K562 (cell line): ENCODE data around the gene SMIM11. TPM values are rescaled to one million over a fixed set of nuclear protein-coding genes. Genes with fewer than 3 reads are reported as not detected.
A peak's percentile ranks its signal among the peaks of the same experiment; 100 is the strongest.

ENCODE experiments used
- ATAC-seq: fragments of 200-7000 bp; cut with Tn5 transposase; 3 replicates; pipeline ENCODE4 v1.9.1; 2020; ENCODE audit warnings: moderate library complexity
- BruUV-seq: library from RNA; stranded (reverse); fragments of 400-500 nt; replicated peaks from 2 replicates; lab custom pipeline; 2021; lab: Mats Ljungman, UMichigan
- CTCF ChIA-PET: fragments of 300-600 bp; formaldehyde crosslinking; extraction: SDS; loops from one replicate; lab custom pipeline; 2021; ENCODE audit warnings: low intra/inter-chr PET ratio; lab: Yijun Ruan, JAX
- POLR2A ChIA-PET: fragments of 300-600, 350-650 bp; sonication (Branson Sonifier 250); formaldehyde crosslinking; extraction: SDS; loops from one replicate; lab custom pipeline; 2021; ENCODE audit warnings: antibody characterized with exemption, inconsistent platforms; lab: Yijun Ruan, JAX
- DNase-seq, 4 experiments: peaks; one replicate each; pipeline versions ENCODE4 v3.0.0 to v3.0.0-alpha.2; 2011 to 2018; ENCODE audit warnings: low spot score in 3 of 4, mixed read lengths in 3 of 4; ENCODE audit errors: extremely low read depth in 1 of 4
- FAIRE-seq: peaks from 2 replicates; lab custom pipeline; 2011; peaks lifted over from hg19 to GRCh38; lab: Jason Lieb, UNC
- H2AFZ ChIP-seq: 2 replicates; pipeline ENCODE4 v1.6.0; 2011; ENCODE audit warnings: low read depth, low read length, control low read depth, inconsistent platforms
- H3K27ac ChIP-seq: fragments of 200-600 bp; 3 replicates; pipeline ENCODE4 v1.8.0; 2011; ENCODE audit warnings: low read depth, mild to moderate bottlenecking, control low read depth, inconsistent platforms, low read length, moderate library complexity, mixed read lengths; ENCODE audit errors: extremely low read depth
- H3K27me3 ChIP-seq, 2 experiments: fragments of 300-600 bp in 1 of 2; 2 replicates in 1 of 2; 3 replicates in 1 of 2; pipeline versions ENCODE4 v1.6.0 to v1.8.0; 2011; ENCODE audit warnings: inconsistent platforms in 2 of 2, low read length in 2 of 2, mild to moderate bottlenecking in 1 of 2, mixed read lengths in 1 of 2, moderate library complexity in 1 of 2; ENCODE audit not compliant: control insufficient read depth in 2 of 2, insufficient read depth in 2 of 2
- H3K36me3 ChIP-seq: fragments of 300-600 bp; 3 replicates; pipeline ENCODE4 v1.8.0; 2011; ENCODE audit warnings: mild to moderate bottlenecking, low read length, inconsistent platforms; ENCODE audit not compliant: control insufficient read depth, insufficient read depth
- H3K4me1 ChIP-seq, 2 experiments: fragments of 200-600 bp in 1 of 2; replicated peaks in 1 of 2; 2 replicates in 1 of 2; 3 replicates in 1 of 2; pipeline versions ENCODE4 v1.5.1 to v1.8.0; 2011; ENCODE audit warnings: inconsistent platforms in 2 of 2, low read length in 2 of 2, mild to moderate bottlenecking in 1 of 2, mixed read lengths in 1 of 2, moderate library complexity in 1 of 2; ENCODE audit not compliant: control insufficient read depth in 2 of 2, insufficient read depth in 2 of 2
- H3K4me2 ChIP-seq: 2 replicates; pipeline ENCODE4 v1.6.1; 2011; ENCODE audit warnings: low read length, control low read depth, inconsistent platforms, mixed read lengths; ENCODE audit not compliant: insufficient read depth
- H3K4me3 ChIP-seq: fragments of 200-600 bp; sonication (generic), shearing (Covaris generic); 2 replicates; pipeline ENCODE4 v1.5.1; 2016; ENCODE audit warnings: control low read depth, inconsistent platforms
- H3K79me2 ChIP-seq: fragments of 200-600 bp; 3 replicates; pipeline ENCODE4 v1.8.0; 2011; ENCODE audit warnings: low read length, inconsistent platforms; ENCODE audit not compliant: control insufficient read depth, insufficient read depth
- H3K9ac ChIP-seq, 2 experiments: 2 replicates each; pipeline versions ENCODE4 v1.6.0 to v1.6.1; 2011; ENCODE audit warnings: low read depth in 2 of 2, low read length in 2 of 2, control low read depth in 1 of 2, inconsistent platforms in 1 of 2, mild to moderate bottlenecking in 1 of 2, mixed read lengths in 1 of 2; ENCODE audit not compliant: insufficient read depth in 1 of 2
- H3K9me1 ChIP-seq: one replicate; pipeline ENCODE4 v1.6.0; 2011; ENCODE audit warnings: inconsistent platforms, mild to moderate bottlenecking, low read length, moderate library complexity; ENCODE audit not compliant: control insufficient read depth, insufficient read depth
- H3K9me3 ChIP-seq: replicated peaks from 2 replicates; pipeline ENCODE4 v1.5.1; 2011; ENCODE audit warnings: low read depth, low read length, inconsistent platforms; ENCODE audit not compliant: control insufficient read depth, insufficient read depth
- H4K20me1 ChIP-seq: replicated peaks from 2 replicates; pipeline ENCODE4 v1.6.1; 2011; ENCODE audit warnings: low read length, inconsistent platforms, mixed read lengths; ENCODE audit not compliant: control insufficient read depth, insufficient read depth
- BRF2 ChIP-seq: IDR thresholded peaks from 3 replicates; pipeline ENCODE4 v1.6.1; 2011; ENCODE audit warnings: borderline replicate concordance, mild to moderate bottlenecking; ENCODE audit not compliant: insufficient read length, insufficient read depth
- ZBTB17 ChIP-seq: fragments of 450-650 bp; formaldehyde crosslinking; IDR thresholded peaks from 2 replicates; pipeline ENCODE4 v1.4.0; 2020; ENCODE audit warnings: mild to moderate bottlenecking
- ZNF23 ChIP-seq: fragments of 250-450 bp; sonication (Bioruptor Pico); IDR thresholded peaks from 2 replicates; pipeline ENCODE4 v1.4.0; 2020; ENCODE audit warnings: mild to moderate bottlenecking
- ZNF316 ChIP-seq: fragments of 450-650 bp; IDR thresholded peaks from 2 replicates; pipeline ENCODE4 v1.6.1; 2016
- WGBS: fragments of 100-300 bp; shearing (Covaris generic); methylation state at CpG from one replicate; pipeline ENCODE4 v1.1.6; 2016; ENCODE audit warnings: low coverage, mixed read lengths; ENCODE audit not compliant: insufficient coverage; ENCODE audit errors: missing lambda C conversion rate; 5-methylcytosine and 5-hydroxymethylcytosine counted together
- in situ Hi-C: fragments of 300-500 bp; cut with MboI; formaldehyde crosslinking; loops from 4 replicates; pipeline ENCODE4 v1.15.0; 2018; ENCODE audit warnings: inconsistent platforms, mixed read lengths
- intact Hi-C: fragments of 100-400 bp; cut with micrococcal nuclease; formaldehyde crosslinking; loops from 2 replicates; pipeline ENCODE4 v1.14.2; 2022
- polyA plus RNA-seq, 8 experiments: library from polyadenylated mRNA; depleted of rRNA in 4 of 8; stranded (reverse) in 5 of 8; unstranded in 3 of 8; fragments of >200 nt; fragmentation: Nextera tagmentation in 2 of 8; fragmentation: Illumina TruSeq in 1 of 8; extraction: Ambion mirVana in 2 of 8; extraction: Trizol in 1 of 8; gene quantifications; 2 replicates each; pipeline versions ENCODE4 v1.2.1 to v1.2.3, GENCODE V29; 2011 to 2014; ENCODE audit warnings: inconsistent platforms in 1 of 8, missing spikeins in 1 of 8
- total RNA-seq, 7 experiments: library from RNA; depleted of rRNA in 6 of 7; stranded (reverse); fragments of >200 nt in 6 of 7; fragmentation: Illumina TruSeq in 2 of 7; extraction: Trizol in 2 of 7; gene quantifications; 2 replicates each; pipeline versions ENCODE4 v1.2.1 to v1.2.3, GENCODE V29; 2011 to 2021; ENCODE audit warnings: low replicate concordance in 1 of 7
- TF ChIP-seq, protein P1 (sequence below): fragments of 450-650 bp; IDR thresholded peaks from 2 replicates; pipeline ENCODE4 v1.6.1; 2016

The SMIM11 gene
- total and polyA plus RNA-seq, 9 of the 15 experiments (the other 6 are each of a cell fraction or from before 2014, with no cell fraction given): 3.9 to 113 (median 25.5) TPM

DNA sequence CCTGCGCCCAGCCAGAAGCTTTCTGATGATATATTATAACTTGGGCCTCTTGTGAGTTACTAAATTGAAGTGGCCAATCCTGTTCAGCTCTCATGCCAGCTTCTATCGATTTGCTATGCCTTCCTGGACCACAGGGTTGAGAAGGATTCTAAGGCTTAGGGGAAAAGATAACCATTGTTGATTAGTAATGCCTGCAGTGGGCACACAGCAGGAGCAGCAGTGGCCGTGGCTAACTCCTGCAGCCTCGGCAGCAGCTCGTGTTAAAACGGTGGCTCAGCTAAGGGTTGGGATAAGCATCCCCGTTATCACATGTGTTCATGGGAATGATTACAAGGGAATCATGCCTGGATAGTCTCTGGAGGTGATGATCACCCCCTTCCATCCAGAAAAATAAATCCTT, 32.0 kb upstream of the SMIM11 start:
- in situ Hi-C loops: no loop called here
- ATAC-seq: no peak

DNA sequence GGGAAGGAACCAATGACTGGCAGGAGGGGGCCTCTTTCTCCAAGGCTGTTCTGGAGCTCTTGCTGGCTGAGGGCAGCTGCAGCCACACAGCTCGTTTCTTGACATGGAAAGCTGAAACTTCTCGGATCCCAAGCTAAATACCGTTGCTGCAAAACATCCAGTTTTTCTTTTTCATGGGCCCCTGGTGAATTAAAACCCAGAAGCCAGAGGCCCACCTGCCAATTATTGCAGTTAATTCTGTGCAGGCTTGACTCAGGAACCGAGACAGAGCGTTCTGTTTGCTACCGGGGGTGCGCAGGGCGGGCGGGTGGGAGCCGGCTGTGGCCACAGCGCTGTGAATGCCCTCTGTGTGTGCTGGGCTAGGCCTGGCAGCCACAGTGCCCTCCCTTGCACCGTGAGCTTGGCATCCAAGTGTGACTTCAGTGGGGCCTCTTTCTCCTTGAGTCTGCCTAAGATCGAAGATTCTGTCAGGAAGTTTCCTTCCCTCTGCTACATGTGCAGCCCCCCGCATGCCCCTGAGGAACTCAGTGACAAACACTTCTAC, 31.4 kb upstream of the SMIM11 start:
- H2AFZ ChIP-seq: no peak overlapping the region
- TF ChIP-seq BRF2: no peak
- TF ChIP-seq, protein P1, sequence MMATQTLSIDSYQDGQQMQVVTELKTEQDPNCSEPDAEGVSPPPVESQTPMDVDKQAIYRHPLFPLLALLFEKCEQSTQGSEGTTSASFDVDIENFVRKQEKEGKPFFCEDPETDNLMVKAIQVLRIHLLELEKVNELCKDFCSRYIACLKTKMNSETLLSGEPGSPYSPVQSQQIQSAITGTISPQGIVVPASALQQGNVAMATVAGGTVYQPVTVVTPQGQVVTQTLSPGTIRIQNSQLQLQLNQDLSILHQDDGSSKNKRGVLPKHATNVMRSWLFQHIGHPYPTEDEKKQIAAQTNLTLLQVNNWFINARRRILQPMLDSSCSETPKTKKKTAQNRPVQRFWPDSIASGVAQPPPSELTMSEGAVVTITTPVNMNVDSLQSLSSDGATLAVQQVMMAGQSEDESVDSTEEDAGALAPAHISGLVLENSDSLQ: no peak
- no peaks in the 10 kb centered on the region for H3K79me2 ChIP-seq
- H3K27me3 ChIP-seq: peaks cover 54 to 57% of the 10 kb centered on the region in 2 experiments
- H3K27ac ChIP-seq: no peak overlapping the region
- H3K9me3 ChIP-seq: no peaks in the 10 kb centered on the region
- H3K4me1 ChIP-seq: no peaks in the 10 kb centered on the region
- ChIA-PET CTCF (no interaction called here), POLR2A (interaction anchor here (0.6 to 0.7 kb wide), 2 partner anchors 16 to 258 kb away, joined by 3 read pairs; no protein-coding TSS in a partner anchor)
- BruUV-seq: no TSS peak
- H3K9me1 ChIP-seq: no peaks in the 10 kb centered on the region
- ATAC-seq (no peak), DNase-seq (no peak), FAIRE-seq (no peak)
- no peak overlapping the region for H3K4me2 ChIP-seq
- intact Hi-C loops: no loop called here
- no peaks in the 10 kb centered on the region for H4K20me1 ChIP-seq
- WGBS: 6% methylated on average over 14 of the region's 14 CpGs
- in situ Hi-C loops: no loop called here
- H3K9ac ChIP-seq: no peak overlapping the region
- H3K36me3 ChIP-seq: no peaks in the 10 kb centered on the region
- H3K4me3 ChIP-seq: no peak overlapping the region

More for the DNA sequence above, 32.0 kb upstream of the SMIM11 start:
- Histone ChIP-seq H3K27ac (no peak overlapping the region), H3K27me3 (peaks cover 57 to 59% of the 10 kb centered on the region in 2 experiments), H3K9ac (no peak overlapping the region), H4K20me1 (no peaks in the 10 kb centered on the region), H2AFZ (no peak overlapping the region), H3K9me1 (no peaks in the 10 kb centered on the region), H3K79me2 (no peaks in the 10 kb centered on the region), H3K36me3 (no peaks in the 10 kb centered on the region), H3K9me3 (no peaks in the 10 kb centered on the region), H3K4me1 (no peaks in the 10 kb centered on the region), H3K4me3 (no peak overlapping the region), H3K4me2 (no peak overlapping the region)
- FAIRE-seq: no peak
- ChIA-PET CTCF (no interaction called here), POLR2A (interaction anchor here (0.6 to 0.7 kb wide), 2 partner anchors 15 to 257 kb away, joined by 3 read pairs; no protein-coding TSS in a partner anchor)
- BruUV-seq: no TSS peak
- TF ChIP-seq ZNF316 (no peak), ZBTB17 (CRISPR knock-in tag) (peak; percentile 84), ZNF23 (peak; percentile 68)
- intact Hi-C loops: no loop called here
- DNase-seq: no peak
- under 1% methylated on average over 7 of the region's 7 CpGs for WGBS
